Panc1 (cell line): ENCODE data around the gene ZG16. TPM values are rescaled to one million over a fixed set of nuclear protein-coding genes. Genes with fewer than 3 reads are reported as not detected.

Source experiments
- ATAC-seq: fragments of 200-7000 bp; cut with Tn5 transposase; 2 replicates; pipeline ENCODE4 v1.9.1; 2020; ENCODE audit warnings: mild to moderate bottlenecking, moderate library complexity
- BruUV-seq: library from RNA; stranded (reverse); fragments of 400-500 nt; replicated peaks from 2 replicates; lab custom pipeline; 2021; lab: Mats Ljungman, UMichigan
- CTCF ChIA-PET: fragments of 300-600 bp; sonication (Branson Sonifier 250); formaldehyde crosslinking; loops from one replicate; lab custom pipeline; 2022; ENCODE audit warnings: antibody characterized with exemption; lab: Charles Lee
- POLR2A ChIA-PET: fragments of 300-600 bp; sonication (Branson Sonifier 250); formaldehyde crosslinking; loops from one replicate; lab custom pipeline; 2022; ENCODE audit warnings: antibody characterized with exemption; lab: Charles Lee
- DNase-seq: peaks from one replicate; pipeline ENCODE4 v3.0.0-alpha.2; 2010; ENCODE audit warnings: low read depth, low spot score
- H3K27ac ChIP-seq: 2 replicates; pipeline ENCODE4 v1.5.1; 2011; ENCODE audit warnings: mild to moderate bottlenecking, low read length, inconsistent platforms
- H3K27me3 ChIP-seq: fragments of 200-500 bp; sonication (Bioruptor generic); 2 replicates; pipeline ENCODE4 v1.6.0; 2014; ENCODE audit warnings: low read length, inconsistent platforms; ENCODE audit not compliant: control insufficient read depth, insufficient read depth
- H3K36me3 ChIP-seq: fragments of 200-500 bp; sonication (Bioruptor generic); 2 replicates; pipeline ENCODE4 v1.5.1; 2014; ENCODE audit warnings: inconsistent platforms, mild to moderate bottlenecking, low read length, moderate library complexity; ENCODE audit not compliant: control insufficient read depth, insufficient read depth
- H3K4me1 ChIP-seq: 2 replicates; pipeline ENCODE4 v1.5.1; 2011; ENCODE audit warnings: inconsistent platforms, mild to moderate bottlenecking, low read length, moderate library complexity; ENCODE audit not compliant: control insufficient read depth, insufficient read depth
- H3K4me3 ChIP-seq, 2 experiments: 2 replicates each; pipeline ENCODE4 v1.5.1; 2011 to 2012; ENCODE audit warnings: low read depth in 2 of 2, low read length in 2 of 2, mild to moderate bottlenecking in 2 of 2, inconsistent platforms in 1 of 2, moderate library complexity in 1 of 2
- H3K9me3 ChIP-seq: fragments of 200-500 bp; sonication (Bioruptor generic); 2 replicates; pipeline ENCODE4 v1.5.1; 2014; ENCODE audit warnings: low read depth, mild to moderate bottlenecking, inconsistent platforms, low read length, moderate library complexity; ENCODE audit not compliant: control insufficient read depth, insufficient read depth
- POLR2AphosphoS5 ChIP-seq: IDR thresholded peaks from 2 replicates; pipeline ENCODE4 v1.6.1; 2012; ENCODE audit warnings: mild to moderate bottlenecking, low read depth, low read length, moderate library complexity
- SIN3A ChIP-seq: IDR thresholded peaks from 2 replicates; pipeline ENCODE4 v1.6.1; 2012; ENCODE audit warnings: low read depth, mild to moderate bottlenecking, low read length, moderate library complexity, borderline replicate concordance; ENCODE audit not compliant: insufficient read depth
- TCF7L2 ChIP-seq: IDR thresholded peaks from 2 replicates; pipeline ENCODE4 v1.6.1; 2011; ENCODE audit warnings: mild to moderate bottlenecking, low read depth, low read length, inconsistent platforms
- in situ Hi-C: cut with HindIII; loops from 2 replicates; pipeline ENCODE4 v1.10.0; 2016; ENCODE audit warnings: low sequenced_read_pairs, low pct_unique_long_range_greater_than_20kb
- intact Hi-C: fragments of 100-400 bp; cut with micrococcal nuclease; formaldehyde crosslinking; loops from one replicate; pipeline ENCODE4 v1.10.0; 2022; ENCODE audit not compliant: unreplicated experiment
- total RNA-seq: library from RNA; stranded (reverse); gene quantifications from one replicate; pipeline ENCODE4 v1.2.1, GENCODE V29; 2021; ENCODE audit not compliant: unreplicated experiment
- TF ChIP-seq, protein P1 (sequence below), 2 experiments: IDR thresholded peaks; 2 replicates each; pipeline ENCODE4 v1.6.1; 2011 to 2012; ENCODE audit warnings: low read depth in 2 of 2, control low read depth in 1 of 2, low read length in 1 of 2, mild to moderate bottlenecking in 1 of 2, moderate library complexity in 1 of 2; ENCODE audit not compliant: insufficient read depth in 1 of 2
- TF ChIP-seq, protein P2 (sequence below): fragments of 450-650 bp; IDR thresholded peaks from 2 replicates; pipeline ENCODE4 v1.5.1; 2017; ENCODE audit warnings: mild to moderate bottlenecking

The ZG16 gene
- total RNA-seq, 1 experiment from 2014 or later: not detected

DNA sequence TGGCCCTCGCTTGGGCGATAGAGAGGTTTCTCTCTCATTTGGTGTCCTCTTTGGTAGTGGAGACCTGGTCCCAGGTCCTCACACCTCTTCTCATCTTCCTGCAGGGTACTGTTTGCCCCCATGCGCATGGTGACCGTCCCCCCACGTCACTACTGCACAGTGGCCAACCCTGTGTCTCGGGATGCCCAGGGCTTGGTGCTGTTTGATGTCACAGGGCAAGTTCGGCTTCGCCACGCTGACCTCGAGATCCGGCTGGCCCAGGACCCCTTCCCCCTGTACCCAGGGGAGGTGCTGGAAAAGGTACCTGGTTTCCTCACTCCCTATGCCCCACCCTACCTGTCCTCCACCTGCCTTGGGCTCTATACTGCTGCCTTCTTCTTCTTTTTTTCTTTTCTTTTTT is 52.7 kb downstream of the ZG16 start:
- no TSS peak for BruUV-seq
- DNase-seq: no peak
- intact Hi-C loops: no loop called here
- Histone ChIP-seq H3K4me3 (no peak overlapping the region), H3K27ac (no peak overlapping the region), H3K27me3 (no peaks in the 10 kb centered on the region), H3K36me3 (no peaks in the 10 kb centered on the region), H3K9me3 (no peaks in the 10 kb centered on the region), H3K4me1 (no peaks in the 10 kb centered on the region)
- in situ Hi-C loops: no loop called here
- ATAC-seq: no peak
- TF ChIP-seq, protein P1, sequence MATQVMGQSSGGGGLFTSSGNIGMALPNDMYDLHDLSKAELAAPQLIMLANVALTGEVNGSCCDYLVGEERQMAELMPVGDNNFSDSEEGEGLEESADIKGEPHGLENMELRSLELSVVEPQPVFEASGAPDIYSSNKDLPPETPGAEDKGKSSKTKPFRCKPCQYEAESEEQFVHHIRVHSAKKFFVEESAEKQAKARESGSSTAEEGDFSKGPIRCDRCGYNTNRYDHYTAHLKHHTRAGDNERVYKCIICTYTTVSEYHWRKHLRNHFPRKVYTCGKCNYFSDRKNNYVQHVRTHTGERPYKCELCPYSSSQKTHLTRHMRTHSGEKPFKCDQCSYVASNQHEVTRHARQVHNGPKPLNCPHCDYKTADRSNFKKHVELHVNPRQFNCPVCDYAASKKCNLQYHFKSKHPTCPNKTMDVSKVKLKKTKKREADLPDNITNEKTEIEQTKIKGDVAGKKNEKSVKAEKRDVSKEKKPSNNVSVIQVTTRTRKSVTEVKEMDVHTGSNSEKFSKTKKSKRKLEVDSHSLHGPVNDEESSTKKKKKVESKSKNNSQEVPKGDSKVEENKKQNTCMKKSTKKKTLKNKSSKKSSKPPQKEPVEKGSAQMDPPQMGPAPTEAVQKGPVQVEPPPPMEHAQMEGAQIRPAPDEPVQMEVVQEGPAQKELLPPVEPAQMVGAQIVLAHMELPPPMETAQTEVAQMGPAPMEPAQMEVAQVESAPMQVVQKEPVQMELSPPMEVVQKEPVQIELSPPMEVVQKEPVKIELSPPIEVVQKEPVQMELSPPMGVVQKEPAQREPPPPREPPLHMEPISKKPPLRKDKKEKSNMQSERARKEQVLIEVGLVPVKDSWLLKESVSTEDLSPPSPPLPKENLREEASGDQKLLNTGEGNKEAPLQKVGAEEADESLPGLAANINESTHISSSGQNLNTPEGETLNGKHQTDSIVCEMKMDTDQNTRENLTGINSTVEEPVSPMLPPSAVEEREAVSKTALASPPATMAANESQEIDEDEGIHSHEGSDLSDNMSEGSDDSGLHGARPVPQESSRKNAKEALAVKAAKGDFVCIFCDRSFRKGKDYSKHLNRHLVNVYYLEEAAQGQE (IDR thresholded peaks at IDR 0.05; ENCODE audit: insufficient read depth in 1 of 2, low read depth in 2 of 2, low read length in 1 of 2): no peak
- TF ChIP-seq SIN3A (no peak), POLR2AphosphoS5 (no peak), TCF7L2 (no peak)
- TF ChIP-seq, protein P2, sequence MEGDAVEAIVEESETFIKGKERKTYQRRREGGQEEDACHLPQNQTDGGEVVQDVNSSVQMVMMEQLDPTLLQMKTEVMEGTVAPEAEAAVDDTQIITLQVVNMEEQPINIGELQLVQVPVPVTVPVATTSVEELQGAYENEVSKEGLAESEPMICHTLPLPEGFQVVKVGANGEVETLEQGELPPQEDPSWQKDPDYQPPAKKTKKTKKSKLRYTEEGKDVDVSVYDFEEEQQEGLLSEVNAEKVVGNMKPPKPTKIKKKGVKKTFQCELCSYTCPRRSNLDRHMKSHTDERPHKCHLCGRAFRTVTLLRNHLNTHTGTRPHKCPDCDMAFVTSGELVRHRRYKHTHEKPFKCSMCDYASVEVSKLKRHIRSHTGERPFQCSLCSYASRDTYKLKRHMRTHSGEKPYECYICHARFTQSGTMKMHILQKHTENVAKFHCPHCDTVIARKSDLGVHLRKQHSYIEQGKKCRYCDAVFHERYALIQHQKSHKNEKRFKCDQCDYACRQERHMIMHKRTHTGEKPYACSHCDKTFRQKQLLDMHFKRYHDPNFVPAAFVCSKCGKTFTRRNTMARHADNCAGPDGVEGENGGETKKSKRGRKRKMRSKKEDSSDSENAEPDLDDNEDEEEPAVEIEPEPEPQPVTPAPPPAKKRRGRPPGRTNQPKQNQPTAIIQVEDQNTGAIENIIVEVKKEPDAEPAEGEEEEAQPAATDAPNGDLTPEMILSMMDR: no peak
- CTCF ChIA-PET: no interaction called here
- POLR2A ChIA-PET: no interaction called here

- POLR2A ChIA-PET: no interaction called here
- H3K9me3 ChIP-seq: no peaks in the 10 kb centered on the region
- no TSS peak for BruUV-seq
- no peaks in the 10 kb centered on the region for H3K36me3 ChIP-seq
- H3K27me3 ChIP-seq: no peaks in the 10 kb centered on the region
- no peaks in the 10 kb centered on the region for H3K4me1 ChIP-seq
- TF ChIP-seq TCF7L2: no peak
- no peak for TF ChIP-seq POLR2AphosphoS5
- TF ChIP-seq SIN3A: no peak
- no peak overlapping the region for H3K4me3 ChIP-seq
- CTCF ChIA-PET: no interaction called here
- no peak overlapping the region for H3K27ac ChIP-seq
- DNase-seq (no peak), ATAC-seq (no peak)
- intact Hi-C loops (no loop called here), in situ Hi-C loops (no loop called here)
Measured at GRCh38 chr16:29831490-29831889, 53.4 kb downstream of the ZG16 start.

Other genes starting within 250 kb of the ZG16 start
- 1.3 TPM for gene SPN, start 115.0 kb upstream of the ZG16 start, total RNA-seq
- 27.9 TPM for gene QPRT, start 99.1 kb upstream of the ZG16 start, total RNA-seq
- 0.18 TPM for gene C16orf54, start 32.3 kb upstream of the ZG16 start, total RNA-seq
- gene KIF22, start 12.5 kb downstream of the ZG16 start, total RNA-seq: 111 TPM
- gene MAZ, start 28.3 kb downstream of the ZG16 start, total RNA-seq: 426 TPM
- gene PRRT2, start 33.9 kb downstream of the ZG16 start, total RNA-seq: 9.7 TPM
- gene PAGR1, start 37.9 kb downstream of the ZG16 start, total RNA-seq: 42.5 TPM
- 107 TPM for gene MVP, start 42.2 kb downstream of the ZG16 start, total RNA-seq
- 71.6 TPM for gene CDIPT, start 85.0 kb downstream of the ZG16 start, total RNA-seq
- 70.7 TPM for gene SEZ6L2, start 121.3 kb downstream of the ZG16 start, total RNA-seq
- 87.0 TPM for gene ASPHD1, start 122.2 kb downstream of the ZG16 start, total RNA-seq
- gene KCTD13, start 148.0 kb downstream of the ZG16 start, total RNA-seq: 45.7 TPM
- 161 TPM for gene TMEM219, start 183.8 kb downstream of the ZG16 start, total RNA-seq
- gene TAOK2, start 195.6 kb downstream of the ZG16 start, total RNA-seq: 99.4 TPM
- gene HIRIP3, start 217.4 kb downstream of the ZG16 start, total RNA-seq: 25.3 TPM
- 104 TPM for gene INO80E, start 218.0 kb downstream of the ZG16 start, total RNA-seq
- 3.2 TPM for gene DOC2A, start 232.8 kb downstream of the ZG16 start, total RNA-seq
- not detected for gene C16orf92, start 244.9 kb downstream of the ZG16 start, total RNA-seq